LoVo (cell line): ENCODE results near the gene TNFRSF12A.

Source experiments
- DNase-seq: peaks from one replicate; pipeline ENCODE4 v3.0.0-alpha.2; 2016; ENCODE audit warnings: low spot score

Gene TNFRSF12A

DNA sequence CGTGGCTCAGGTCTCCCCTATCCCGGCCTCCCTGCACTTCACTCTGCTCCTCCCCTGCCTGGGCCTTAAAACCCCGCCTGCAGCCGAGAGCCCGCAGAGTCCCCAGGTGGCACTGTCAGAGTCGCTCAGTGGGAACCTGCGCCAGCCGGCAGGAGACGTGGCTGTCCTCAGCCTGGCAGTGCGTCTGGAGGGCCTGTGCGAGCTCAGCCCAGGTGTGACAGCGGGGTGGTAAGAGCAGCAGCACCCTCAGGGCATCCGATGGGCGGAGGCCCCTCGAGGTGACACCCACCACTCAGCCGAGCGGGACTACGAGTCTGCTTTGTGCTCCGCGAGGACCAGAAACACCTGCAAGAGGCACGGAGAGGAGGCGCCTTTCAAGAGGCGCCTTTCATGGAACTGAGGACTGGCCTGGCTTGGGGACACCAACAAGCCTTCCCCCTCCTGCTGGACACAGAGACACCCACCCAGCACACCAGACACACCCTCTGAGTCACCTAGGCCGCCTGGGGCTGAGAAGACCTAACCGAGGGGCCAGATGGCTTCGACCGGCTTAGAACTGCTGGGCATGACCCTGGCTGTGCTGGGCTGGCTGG is 7.2 kb upstream of the TNFRSF12A start, which contains the start of gene CLDN9:
Gene CLDN9 (plus strand): TSS at position 96 of the 593 bp plus-strand sequence. CDS start 440 bp downstream, at position 536.
- no peak for DNase-seq

DNA sequence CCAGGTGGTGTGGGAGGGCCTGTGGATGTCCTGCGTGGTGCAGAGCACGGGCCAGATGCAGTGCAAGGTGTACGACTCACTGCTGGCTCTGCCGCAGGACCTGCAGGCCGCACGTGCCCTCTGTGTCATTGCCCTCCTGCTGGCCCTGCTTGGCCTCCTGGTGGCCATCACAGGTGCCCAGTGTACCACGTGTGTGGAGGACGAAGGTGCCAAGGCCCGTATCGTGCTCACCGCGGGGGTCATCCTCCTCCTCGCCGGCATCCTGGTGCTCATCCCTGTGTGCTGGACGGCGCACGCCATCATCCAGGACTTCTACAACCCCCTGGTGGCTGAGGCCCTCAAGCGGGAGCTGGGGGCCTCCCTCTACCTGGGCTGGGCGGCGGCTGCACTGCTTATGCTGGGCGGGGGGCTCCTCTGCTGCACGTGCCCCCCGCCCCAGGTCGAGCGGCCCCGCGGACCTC is 6.6 kb upstream of the TNFRSF12A start:
- DNase-seq = no peak

DNA sequence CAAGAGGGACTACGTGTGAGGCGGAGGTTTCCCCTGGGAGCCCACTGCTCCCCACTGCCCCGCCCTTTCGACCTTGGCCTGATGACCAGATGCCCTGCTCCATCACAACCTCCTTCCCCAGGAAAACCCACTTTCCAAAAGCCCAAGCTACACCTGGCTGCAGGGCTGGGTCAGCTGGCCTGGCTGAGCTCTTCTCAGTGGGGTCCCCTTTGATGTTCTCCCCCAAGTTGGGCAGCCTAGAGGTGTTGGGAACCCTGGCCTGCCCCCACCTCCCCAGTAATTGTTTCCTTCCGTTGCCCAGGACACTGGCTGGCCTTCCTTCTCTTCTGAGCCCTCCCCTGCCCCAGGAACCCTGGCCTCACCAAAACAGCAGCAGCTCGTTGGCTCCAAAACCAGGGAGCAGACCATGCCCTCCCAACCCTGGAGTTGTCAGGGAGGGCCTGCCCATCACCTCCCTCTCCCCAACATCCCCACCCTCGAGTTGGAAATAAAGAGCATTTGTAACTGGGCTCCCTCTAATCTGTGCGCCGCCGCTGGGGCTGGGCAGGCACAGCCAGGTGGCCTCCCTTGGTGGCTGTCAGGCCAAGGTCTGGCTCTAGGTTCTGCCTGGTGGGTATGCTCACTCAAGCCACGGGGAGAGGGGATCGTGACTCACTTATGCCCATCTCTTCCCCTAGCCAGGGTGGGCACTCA is 6.0 kb upstream of the TNFRSF12A start:
- no peak for DNase-seq

- DNase-seq = no peak
These were observed 5.2 kb upstream of the TNFRSF12A start for GRCh38 chr16:3014971-3015370.

- DNase-seq = no peak
These were observed 4.2 kb upstream of the TNFRSF12A start for GRCh38 chr16:3015865-3016521.

- no peak for DNase-seq
These were observed 2.8 kb upstream of the TNFRSF12A start for GRCh38 chr16:3017344-3017743.

DNA sequence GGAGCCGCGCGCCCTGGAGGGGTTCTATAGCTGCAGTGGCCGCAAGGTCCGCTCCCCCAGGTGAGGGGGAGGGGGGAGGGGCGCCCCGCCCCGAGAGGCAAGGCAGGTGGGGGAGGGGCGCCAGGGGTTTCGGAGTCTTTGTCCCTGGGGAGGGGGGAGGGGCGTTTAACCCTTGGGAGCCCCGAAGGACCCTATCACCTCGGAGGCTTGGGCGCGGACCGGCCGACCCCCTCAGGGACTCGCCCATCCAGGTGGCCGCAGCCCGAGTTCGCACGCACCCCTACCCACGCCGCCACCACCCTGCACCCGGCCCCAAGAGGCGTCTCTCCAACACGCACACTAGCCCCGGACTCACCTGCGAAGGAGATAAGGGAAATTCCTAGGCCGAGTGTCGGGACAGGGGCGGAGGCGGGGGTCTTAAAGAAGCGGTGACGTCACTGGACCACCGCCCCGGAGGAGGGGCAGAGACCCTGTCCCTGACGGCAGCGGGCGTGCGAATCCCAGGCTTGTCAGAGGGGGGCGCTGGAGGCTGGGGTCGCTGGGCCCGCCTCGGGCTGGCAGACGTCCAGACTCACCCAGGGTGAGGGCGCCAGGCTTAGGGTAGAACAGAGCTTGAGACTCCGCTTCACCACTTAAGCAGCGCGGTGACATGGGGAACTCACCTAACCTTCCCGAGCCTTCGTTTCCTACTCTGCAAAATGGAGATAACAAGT is 2.2 kb upstream of the TNFRSF12A start, which contains the start of gene CLDN6:
Gene CLDN6 (minus strand): TSS at position 390 of the 713 bp plus-strand sequence. CDS start 2,162 bp downstream, outside the sequence.
- DNase-seq = no peak

DNA sequence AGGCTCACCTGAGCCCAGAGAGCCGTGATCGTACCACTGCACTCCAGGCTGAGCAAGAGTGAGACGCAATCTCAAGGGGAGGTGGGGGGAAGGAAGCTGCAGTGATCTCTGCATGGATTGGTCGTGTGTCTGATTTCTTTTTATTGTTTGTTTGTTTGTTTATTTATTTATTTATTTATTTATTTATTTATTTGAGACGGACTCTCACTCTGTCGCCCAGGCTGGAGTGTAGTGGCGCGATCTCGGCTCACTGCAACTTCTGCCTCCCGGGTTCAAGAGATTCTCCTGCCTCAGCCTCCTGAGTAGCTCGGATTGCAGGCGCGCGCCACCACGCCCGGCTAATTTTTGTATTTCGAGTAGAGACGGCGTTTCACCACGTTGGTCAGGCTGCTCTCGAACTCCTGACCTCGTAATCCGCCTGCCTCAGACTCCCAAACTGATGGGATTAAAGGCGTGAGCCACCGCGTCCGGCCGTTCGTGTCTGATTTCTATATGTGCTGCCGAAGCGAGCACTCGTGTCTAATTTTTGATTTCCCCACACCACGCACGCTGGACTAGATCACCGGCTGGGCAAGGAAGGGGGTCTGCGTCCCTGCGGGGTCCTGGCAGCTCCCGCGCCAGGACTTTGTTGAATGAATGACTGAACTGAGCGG is 448 bp upstream of the TNFRSF12A start:
- DNase-seq = no peak

DNA sequence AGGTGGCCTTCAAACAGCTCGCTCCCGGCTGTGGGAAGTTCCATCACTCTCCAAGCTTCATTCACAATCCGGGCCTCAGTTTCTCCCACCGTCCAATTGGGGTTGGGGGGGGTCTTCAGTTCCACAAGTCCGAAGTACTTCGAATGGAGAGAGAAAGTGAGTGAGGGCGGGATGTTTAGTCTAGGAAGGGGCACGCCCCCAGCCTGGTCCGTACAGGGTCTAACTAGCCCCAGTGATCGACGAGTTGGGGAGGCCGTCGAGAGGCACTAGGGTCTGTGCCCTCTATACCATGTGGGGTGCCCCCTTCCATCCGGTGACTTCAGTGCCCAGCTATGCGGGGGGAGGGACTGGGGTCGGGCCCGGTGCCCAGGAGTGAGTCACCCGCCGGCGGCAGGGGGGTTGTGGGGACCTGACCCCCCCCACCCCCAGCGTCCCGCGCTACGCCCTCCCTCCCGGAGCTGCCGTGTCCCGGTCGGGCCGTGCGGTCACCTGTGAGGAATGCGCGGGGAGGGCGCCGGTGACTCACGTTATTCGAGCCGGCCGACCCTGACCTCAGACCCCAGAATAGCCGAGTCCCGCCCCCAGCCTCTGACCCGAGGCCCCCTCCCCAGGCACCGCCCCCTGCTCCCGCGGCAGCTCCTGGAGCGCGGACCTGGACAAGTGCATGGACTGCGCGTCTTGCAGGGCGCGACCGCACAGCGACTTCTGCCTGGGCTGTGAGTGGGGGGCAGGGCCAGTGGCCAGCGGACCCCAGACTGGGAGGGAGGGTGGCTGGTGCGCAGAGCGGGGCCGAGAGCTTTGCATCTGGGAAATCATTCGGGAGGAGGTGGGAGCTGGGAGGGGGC is 658 bp downstream of the TNFRSF12A start:
- DNase-seq = peak; percentile 89

GRCh38 chr16:3021449-3022207 is 1.5 kb downstream of the TNFRSF12A start:
- DNase-seq = peak; percentile 82

- DNase-seq = peak; percentile 94
These were observed 2.1 kb downstream of the TNFRSF12A start for GRCh38 chr16:3022208-3022683.

GRCh38 chr16:3022684-3023414 is 2.7 kb downstream of the TNFRSF12A start:
- no peak for DNase-seq

DNA sequence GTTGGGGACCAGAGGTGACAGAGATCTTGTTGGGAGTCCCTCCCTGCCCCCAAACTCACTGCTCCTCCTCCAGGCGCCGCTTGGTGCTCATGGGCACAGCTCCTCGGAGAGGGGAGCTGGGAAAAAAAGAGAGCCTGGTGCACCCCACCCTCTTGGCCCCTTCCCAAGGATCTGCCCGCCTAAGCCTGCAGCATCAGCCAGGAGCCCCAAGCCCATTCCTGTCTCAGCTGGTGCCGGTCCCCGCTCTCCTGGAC is 3.2 kb downstream of the TNFRSF12A start:
- DNase-seq = peak; percentile 57

DNA sequence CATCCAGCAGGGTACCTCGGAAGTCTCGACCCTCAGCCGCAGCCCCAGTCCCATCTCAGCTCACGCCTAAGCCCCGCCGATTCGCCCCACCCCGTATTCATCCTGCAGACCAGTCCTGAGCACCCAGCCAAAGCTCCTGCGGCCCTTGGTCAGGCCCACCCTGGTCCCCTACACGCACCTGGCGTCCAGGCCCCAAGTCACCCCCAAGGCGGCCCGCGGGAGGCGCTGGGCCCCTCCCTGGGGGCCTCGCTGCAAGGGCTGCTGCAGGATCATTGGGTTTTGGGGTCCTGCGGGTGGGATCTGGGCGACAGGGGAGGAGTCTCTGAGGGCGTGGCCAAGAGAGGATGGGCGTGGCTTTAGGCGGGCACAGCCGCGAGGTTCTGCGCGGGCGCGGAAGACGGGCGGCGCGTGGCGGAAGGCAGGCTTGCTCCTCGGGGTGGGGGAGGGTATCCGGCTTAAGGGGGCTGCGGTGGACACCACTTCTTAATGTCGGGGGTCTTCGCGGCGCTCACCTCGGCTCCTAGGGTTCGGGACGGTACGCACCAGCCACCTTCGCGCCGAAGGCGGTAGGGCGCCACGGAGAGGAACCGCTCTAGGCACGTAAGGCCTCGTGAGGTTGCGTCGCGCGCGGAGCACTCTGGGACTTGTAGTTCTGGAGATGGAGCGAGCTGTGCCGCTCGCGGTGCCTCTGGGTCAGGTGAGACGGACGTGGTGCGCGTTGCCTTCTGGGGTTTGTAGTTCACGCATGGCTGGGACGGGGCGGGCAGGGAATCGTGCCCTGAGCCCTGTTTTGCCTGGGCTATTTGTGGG is 3.7 kb downstream of the TNFRSF12A start, which contains the start of the genes HCFC1R1 and THOC6:
Gene HCFC1R1 (minus strand): TSS at position 274 of the 810 bp plus-strand sequence. CDS start 1 bp downstream, at position 273.
Gene THOC6 (plus strand): TSS at position 367 of the 810 bp plus-strand sequence. CDS start 292 bp downstream, at position 659.
- DNase-seq = peak; percentile 98

DNA sequence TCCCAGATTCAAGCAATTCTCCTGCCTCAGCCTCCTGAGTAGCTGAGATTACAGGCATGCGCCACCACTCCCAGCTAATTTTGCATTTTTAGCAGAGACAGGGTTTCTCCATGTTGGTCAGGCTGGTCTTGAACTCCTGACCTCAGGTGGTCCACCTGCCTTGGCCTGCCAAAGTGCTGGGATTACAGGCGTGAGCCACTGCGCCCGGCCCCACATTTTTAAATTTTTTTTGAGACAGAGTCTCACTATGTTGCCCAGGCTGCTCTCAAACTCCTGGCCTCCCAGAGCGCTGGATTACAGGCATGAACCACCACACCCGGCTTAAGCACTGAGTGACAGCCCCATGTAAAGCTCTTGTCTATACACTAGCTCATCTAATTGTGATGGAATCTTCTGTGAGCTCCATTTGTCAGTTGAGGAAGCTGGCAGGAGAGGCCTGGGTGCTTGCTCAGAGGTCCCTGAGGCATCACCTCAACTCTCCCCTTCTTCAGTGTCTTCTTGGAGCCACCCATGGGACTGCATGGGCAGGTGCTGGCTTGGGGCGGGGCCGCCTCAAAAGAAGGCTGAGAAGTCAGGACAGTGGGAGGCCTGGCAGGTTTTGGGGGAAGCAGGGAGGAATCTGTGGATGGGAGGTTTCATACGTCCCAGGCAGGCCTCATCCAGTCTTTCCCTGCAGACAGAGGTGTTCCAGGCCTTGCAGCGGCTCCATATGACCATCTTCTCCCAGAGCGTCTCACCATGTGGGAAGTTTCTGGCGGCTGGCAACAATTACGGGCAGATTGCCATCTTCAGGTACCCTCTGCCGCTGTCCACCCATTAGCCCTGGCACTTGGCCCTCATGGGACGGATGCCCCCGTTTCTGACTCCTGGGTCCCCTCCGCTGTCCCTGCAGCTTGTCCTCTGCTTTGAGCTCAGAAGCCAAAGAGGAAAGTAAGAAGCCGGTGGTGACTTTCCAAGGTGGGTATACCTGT is 5.1 kb downstream of the TNFRSF12A start:
- DNase-seq = no peak

DNA sequence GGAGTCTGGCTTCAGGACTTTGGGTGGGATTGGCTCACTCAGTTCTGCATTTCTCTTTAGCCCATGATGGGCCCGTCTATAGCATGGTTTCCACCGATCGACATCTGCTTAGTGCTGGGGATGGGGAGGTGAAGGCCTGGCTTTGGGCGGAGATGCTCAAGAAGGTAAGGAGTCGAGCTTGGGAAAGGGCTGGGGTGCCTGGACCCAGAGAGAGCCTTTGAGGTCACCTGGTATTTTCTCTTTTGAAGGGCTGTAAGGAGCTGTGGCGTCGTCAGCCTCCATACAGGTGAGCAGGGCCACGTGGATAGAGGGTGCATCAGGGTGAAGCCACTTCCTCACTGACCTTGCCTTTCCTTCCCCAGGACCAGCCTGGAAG is 5.8 kb downstream of the TNFRSF12A start:
- no peak for DNase-seq
